Amygdala (tissue), 56 donors: Measurements from ENCODE around the gene TM9SF1.

Experiments
- DNase-seq, 56 donors: peaks; one replicate each; lab custom pipeline; 2025; lab: John Stamatoyannopoulos, UW

The TM9SF1 gene

GRCh38 chr14:24159777-24160498 is 35.3 kb downstream of the TM9SF1 start:
- DNase-seq = no peak

- no peak for DNase-seq
These were observed 37.9 kb downstream of the TM9SF1 start for GRCh38 chr14:24157331-24157730.

DNA sequence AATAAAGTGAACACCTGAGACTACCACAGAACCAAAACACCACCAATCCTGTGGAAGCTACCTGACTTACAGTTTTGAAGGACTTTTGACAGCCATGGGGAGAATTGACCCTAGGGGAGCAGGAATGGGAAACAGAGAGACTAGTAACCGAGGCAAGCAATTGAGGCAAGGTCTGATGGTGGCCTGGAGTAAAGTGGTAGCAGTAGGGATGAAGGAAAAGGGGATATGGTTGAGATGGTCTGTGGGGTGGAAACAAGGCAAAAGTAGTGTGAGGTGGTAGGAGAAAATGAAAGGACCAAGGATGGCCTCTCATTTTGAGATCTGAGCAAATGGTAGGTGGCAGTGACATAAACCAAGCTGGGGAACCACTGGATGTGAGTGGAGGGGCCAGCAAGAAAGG is 38.4 kb downstream of the TM9SF1 start:
- DNase-seq = no peak

- no peak for DNase-seq
These were observed 40.1 kb downstream of the TM9SF1 start for GRCh38 chr14:24155100-24155499.

DNA sequence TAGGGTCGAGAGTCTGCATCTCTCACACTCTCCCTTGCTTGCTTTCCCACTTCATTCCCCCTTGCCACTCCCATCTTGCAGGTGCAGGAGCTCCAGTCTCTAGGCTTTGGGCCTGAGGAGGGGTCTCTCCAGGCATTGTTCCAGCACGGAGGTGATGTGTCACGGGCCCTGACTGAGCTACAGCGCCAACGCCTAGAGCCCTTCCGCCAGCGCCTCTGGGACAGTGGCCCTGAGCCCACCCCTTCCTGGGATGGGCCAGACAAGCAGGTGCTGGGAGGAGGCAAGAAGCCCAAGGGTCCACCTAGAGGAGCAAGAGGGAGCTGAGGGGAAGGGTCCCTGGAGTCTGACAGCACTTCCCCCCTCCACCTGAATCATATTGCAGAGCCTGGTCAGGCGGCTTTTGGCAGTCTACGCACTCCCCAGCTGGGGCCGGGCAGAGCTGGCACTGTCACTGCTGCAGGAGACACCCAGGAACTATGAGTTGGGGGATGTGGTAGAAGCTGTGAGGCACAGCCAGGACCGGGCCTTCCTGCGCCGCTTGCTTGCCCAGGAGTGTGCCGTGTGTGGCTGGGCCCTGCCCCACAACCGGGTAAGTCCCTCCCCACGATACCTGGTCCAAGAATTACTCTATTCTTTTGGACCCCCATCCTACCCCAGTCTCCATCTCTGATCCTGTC is 43.7 kb downstream of the TM9SF1 start:
- no peak for DNase-seq

GRCh38 chr14:24150993-24151392 is 44.2 kb downstream of the TM9SF1 start:
- no peak for DNase-seq

DNA sequence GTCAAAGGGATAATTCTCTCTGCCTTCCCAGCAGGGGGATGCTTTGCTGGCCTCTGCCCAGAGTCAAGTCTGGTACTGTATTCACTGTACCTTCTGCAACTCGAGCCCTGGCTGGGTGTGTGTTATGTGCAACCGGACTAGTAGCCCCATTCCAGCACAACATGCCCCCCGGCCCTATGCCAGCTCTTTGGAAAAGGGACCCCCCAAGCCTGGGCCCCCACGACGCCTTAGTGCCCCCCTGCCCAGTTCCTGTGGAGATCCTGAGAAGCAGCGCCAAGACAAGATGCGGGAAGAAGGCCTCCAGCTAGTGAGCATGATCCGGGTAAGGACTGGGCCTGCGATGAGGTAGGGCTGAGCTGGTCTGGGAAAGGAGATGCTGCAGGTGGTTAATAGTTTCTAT is 44.7 kb downstream of the TM9SF1 start:
- DNase-seq = no peak

GRCh38 chr14:24150061-24150460 is 45.2 kb downstream of the TM9SF1 start:
- DNase-seq = no peak

GRCh38 chr14:24149302-24149969 is 45.8 kb downstream of the TM9SF1 start:
- DNase-seq = no peak

- no peak for DNase-seq
These were observed 47.3 kb downstream of the TM9SF1 start for GRCh38 chr14:24147761-24148428.

DNA sequence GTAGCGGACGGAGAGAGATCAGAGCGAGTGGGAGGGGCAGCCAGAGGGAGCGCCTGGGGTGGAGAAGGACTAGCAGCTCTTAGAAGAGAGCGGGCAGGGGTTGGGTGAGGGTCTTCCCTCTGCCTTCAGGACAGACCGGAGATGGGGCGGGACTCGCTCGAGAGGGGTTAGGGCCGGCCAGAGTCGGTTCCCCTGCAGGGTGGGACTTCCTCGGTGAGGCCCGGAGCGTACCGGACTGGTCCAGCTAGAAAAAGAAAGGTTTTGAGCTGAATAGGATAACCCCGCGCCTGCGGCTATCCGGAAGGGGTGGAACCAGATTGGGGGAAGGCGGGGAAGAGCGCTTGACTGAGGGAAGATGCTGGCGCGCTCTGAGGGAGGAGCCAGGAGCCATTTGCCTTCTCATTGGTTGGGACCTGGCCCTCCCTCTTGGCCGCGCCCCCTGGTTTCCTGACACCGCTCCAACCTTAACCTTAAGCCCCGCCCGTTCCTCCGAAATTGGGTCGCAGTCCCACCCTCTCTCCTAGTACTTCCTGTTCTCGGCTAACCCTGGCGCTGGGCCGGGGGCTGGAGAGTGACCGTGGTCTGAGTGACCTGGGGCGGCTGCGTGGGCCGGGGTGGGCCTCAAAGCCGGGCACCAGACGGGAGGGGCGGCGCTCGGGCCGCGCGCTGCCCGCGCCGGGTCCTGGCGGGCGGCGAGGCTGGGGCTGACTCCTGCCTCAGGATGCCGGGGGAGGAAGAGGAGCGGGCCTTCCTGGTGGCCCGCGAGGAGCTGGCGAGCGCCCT is 48.1 kb downstream of the TM9SF1 start, which contains the start of gene RNF31:
Gene RNF31, plus strand, starts transcription at position 521 of the 783 bp plus-strand sequence. Its CDS starts 201 bp downstream, at position 722.
- DNase-seq = peak; percentile 73 to 99 (median 95)

- DNase-seq = peak in 55 of 56 donors; percentile 48 to 92 (median 82)
These were observed 48.7 kb downstream of the TM9SF1 start, which contains the start of gene PSME2 for GRCh38 chr14:24146453-24146977. TSS of gene PSME2 (minus strand) at chr14:24146610. CDS start at chr14:24146581, 29 bp downstream.

DNA sequence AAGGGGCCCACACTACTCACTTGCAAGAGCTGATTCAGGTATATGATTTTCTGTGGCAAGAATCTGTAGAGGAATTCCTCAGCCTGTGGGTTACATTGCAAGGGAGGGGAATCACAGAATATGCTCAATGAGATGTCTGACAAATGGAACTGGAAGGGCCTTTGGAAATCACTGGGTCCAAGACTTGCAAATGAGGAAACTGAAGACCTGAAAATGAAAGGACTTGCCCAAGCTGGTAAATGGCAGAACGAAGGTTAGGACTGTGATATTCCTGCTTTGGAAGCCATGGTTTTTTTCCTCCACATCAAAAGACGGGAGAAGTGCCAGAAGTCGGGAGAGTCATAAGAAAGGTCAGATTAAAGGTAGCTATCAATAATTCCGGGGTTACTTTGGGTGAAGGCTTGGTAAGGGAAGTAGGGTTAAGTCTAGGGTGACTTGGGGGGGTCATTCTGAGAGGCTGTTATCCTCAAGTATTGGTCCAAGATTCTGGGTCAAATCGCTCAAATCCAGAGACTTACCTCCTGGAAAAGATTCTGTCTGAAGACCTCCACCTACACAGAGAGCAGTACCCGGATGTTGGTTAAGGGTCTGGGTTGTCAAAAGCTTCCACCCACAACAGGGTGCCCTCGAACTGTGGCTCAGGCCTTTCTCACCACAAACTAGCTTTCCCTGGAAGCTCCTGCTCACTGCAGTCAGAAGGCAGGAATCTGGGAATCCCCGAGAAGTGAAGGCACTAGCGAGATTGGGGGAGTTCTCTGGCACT is 49.4 kb downstream of the TM9SF1 start:
- DNase-seq = no peak

- no peak for DNase-seq
These were observed 50.0 kb downstream of the TM9SF1 start for GRCh38 chr14:24145219-24145618.

- no peak for DNase-seq
These were observed 50.8 kb downstream of the TM9SF1 start for GRCh38 chr14:24144451-24144850.

DNA sequence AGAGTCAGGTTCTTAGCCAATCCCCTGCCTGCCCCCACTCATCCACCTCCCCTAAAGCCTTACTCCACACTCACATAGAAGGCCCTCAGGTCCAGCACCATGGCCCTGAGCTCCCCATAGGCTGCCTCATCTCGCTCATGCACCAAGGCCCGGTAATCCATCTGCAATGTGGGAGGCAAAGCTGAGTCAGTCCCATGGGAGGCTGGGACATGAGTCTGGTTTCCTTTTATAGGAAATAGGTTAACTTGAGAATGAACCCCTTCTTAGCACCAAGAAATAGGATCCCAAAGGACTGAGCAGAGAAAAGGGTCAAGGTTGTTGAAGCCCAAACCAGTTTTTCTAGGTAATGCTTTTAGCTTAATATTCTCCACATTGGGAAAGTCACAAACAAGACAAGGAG is 51.7 kb downstream of the TM9SF1 start:
- no peak for DNase-seq

DNA sequence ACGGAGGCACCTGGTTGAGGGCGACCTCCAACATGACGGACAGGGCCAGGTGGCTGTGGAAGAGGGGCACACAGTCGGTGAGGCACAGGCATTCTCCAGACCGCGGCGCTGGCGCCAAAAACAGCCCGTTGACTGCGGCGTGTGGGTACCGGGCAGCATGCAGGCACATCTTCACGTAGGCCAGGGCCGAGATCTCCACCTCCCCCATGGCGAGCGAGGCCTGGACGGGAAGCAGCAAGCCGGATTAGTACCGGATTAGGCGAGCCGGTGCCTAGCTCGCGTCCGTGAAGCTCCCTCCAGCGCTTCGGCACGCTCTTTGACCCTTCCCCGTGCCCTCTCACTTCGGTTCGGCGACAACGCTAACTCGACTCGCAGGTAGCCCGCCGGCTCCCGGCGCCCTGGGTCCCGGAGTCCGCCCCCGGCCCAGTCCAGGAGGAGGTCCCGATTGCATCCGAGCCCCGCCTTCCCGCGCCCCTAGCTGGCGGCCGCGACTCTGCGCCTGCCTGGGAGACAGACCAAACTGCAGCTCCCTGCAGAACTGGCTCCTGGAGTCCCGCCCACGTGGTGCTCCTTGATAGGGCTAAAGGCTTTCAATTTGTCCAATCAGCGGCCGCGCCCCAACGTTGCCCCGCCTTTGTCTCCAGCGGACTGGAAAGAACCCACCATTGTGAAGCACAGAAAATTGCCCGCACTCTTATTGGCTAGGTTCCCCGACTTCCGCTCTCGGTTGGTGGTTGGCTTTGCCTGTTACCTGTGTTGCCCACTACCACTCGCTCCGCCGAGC is 54.0 kb downstream of the TM9SF1 start, which contains the start of gene EMC9:
Gene EMC9, minus strand, starts transcription at position 495 of the 784 bp plus-strand sequence. Its CDS starts 287 bp downstream, at position 208.
- peak; percentile 75 to 100 (median 99) for DNase-seq
